ENCODE results near the gene PCDHA8. TPM values are rescaled to one million over a fixed set of nuclear protein-coding genes. Genes with fewer than 3 reads are reported as not detected.
A peak's percentile ranks its signal among the peaks of the same experiment; 100 is the strongest.

PCDHA8 gene
- total RNA-seq, 1 donor from 2014 or later, result 0.38 TPM

DNA sequence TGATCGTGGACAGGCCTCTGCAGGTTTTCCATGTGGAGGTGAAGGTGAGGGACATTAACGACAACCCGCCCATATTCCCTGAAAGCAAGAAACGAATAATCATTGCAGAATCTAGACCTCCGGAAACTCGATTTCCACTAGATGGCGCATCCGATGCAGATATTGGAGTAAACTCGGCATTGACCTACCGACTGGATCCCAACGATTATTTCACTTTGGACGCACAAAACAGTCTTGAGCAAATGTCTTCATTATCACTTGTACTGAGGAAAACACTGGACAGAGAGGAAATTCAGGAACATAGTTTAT, 41.6 kb downstream of the PCDHA8 start:
- TF ChIP-seq, protein P1, sequence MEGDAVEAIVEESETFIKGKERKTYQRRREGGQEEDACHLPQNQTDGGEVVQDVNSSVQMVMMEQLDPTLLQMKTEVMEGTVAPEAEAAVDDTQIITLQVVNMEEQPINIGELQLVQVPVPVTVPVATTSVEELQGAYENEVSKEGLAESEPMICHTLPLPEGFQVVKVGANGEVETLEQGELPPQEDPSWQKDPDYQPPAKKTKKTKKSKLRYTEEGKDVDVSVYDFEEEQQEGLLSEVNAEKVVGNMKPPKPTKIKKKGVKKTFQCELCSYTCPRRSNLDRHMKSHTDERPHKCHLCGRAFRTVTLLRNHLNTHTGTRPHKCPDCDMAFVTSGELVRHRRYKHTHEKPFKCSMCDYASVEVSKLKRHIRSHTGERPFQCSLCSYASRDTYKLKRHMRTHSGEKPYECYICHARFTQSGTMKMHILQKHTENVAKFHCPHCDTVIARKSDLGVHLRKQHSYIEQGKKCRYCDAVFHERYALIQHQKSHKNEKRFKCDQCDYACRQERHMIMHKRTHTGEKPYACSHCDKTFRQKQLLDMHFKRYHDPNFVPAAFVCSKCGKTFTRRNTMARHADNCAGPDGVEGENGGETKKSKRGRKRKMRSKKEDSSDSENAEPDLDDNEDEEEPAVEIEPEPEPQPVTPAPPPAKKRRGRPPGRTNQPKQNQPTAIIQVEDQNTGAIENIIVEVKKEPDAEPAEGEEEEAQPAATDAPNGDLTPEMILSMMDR (IDR thresholded peaks at IDR 0.05), result peak; percentile 14
- DNase-seq, result no peak
- Histone ChIP-seq H3K4me1 (no peaks in the 10 kb centered on the region), H3K27me3 (ENCODE audit: low read depth) (peaks cover 5% of the 10 kb centered on the region), H3K27ac (no peak overlapping the region), H3K9me3 (peaks cover under 1% of the 10 kb centered on the region), H3K36me3 (no peaks in the 10 kb centered on the region), H3K4me3 (peak overlapping the region; percentile 37)
- intact Hi-C loops (cut with DNase I), result loop anchor here (10.0 kb wide), 1 partner anchor 162 kb away; no protein-coding TSS in a partner anchor
- ATAC-seq, result peak in 1 of 2 donors; percentile 88

DNA sequence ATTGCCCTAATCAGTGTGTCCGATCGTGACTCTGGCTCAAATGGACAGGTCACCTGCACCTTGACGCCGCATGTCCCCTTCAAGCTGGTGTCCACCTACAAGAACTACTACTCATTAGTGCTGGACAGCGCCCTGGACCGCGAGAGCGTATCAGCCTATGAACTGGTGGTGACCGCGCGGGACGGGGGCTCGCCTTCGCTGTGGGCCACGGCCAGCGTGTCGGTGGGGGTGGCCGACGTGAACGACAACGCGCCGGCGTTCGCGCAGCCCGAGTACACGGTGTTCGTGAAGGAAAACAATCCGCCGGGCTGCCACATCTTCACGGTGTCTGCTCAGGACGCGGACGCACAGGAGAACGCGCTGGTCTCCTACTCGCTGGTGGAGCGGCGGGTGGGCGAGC, 42.4 kb downstream of the PCDHA8 start:
- H3K27me3 ChIP-seq (ENCODE audit: low read depth), result peaks cover 5% of the 10 kb centered on the region
- no peak overlapping the region for H3K27ac ChIP-seq
- peak; percentile 41 for DNase-seq
- ATAC-seq, result no peak
- no peaks in the 10 kb centered on the region for H3K9me3 ChIP-seq
- H3K36me3 ChIP-seq, result no peaks in the 10 kb centered on the region
- TF ChIP-seq, protein P1 (IDR thresholded peaks at IDR 0.05), result no peak
- intact Hi-C loops (cut with DNase I), result loop anchor here (10.0 kb wide), 1 partner anchor 161 kb away; no protein-coding TSS in a partner anchor
- H3K4me3 ChIP-seq, result no peak overlapping the region
- H3K4me1 ChIP-seq, result no peaks in the 10 kb centered on the region

DNA sequence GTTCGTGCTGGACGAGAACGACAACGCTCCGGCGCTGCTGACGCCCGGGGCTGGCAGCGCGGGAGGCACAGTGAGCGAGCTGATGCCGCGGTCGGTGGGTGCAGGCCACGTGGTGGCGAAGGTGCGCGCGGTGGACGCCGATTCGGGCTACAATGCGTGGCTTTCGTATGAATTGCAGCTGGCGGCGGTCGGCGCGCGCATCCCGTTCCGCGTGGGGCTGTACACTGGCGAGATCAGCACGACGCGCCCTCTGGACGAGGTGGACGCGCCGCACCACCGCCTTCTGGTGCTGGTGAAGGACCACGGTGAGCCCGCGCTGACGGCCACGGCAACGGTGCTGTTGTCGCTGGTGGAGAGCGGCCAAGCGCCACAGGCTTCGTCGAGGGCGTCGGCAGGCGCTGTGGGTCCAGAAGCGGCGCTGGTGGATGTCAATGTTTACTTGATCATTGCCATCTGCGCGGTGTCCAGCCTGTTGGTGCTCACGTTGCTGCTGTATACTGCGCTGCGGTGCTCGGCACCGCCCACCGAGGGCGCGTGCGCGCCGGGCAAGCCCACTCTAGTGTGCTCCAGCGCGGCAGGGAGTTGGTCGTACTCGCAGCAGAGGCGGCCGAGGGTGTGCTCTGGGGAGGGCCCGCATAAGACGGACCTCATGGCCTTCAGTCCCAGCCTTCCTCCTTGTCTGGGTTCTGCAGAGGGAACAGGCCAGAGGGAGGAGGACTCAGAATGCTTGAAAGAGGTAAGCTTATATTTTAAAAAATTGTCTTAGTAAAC, 43.1 kb downstream of the PCDHA8 start:
- DNase-seq (peak; percentile 34), ATAC-seq (peak in 1 of 2 donors; percentile 27)
- H3K27ac ChIP-seq, result no peak overlapping the region
- intact Hi-C loops (cut with DNase I), result loop anchor here (10.0 kb wide), 1 partner anchor 161 kb away; no protein-coding TSS in a partner anchor
- no peaks in the 10 kb centered on the region for H3K36me3 ChIP-seq
- no peak overlapping the region for H3K4me3 ChIP-seq
- H3K9me3 ChIP-seq, result no peaks in the 10 kb centered on the region
- H3K27me3 ChIP-seq (ENCODE audit: low read depth), result peaks cover 5% of the 10 kb centered on the region
- TF ChIP-seq, protein P1 (IDR thresholded peaks at IDR 0.05), result no peak
- no peaks in the 10 kb centered on the region for H3K4me1 ChIP-seq

Other genes with a start within 250 kb of the PCDHA8 start
- gene CD14, start 208.0 kb upstream of the PCDHA8 start, total RNA-seq, result 165 TPM
- 12.3 TPM for gene TMCO6, start 201.7 kb upstream of the PCDHA8 start, total RNA-seq
- gene NDUFA2, start 193.6 kb upstream of the PCDHA8 start, total RNA-seq, result 53.3 TPM
- 78.5 TPM for gene IK, start 193.4 kb upstream of the PCDHA8 start, total RNA-seq
- gene WDR55, start 176.3 kb upstream of the PCDHA8 start, total RNA-seq, result 22.4 TPM
- 1.2 TPM for gene DND1, start 167.6 kb upstream of the PCDHA8 start, total RNA-seq
- 44.5 TPM for gene HARS1, start 149.8 kb upstream of the PCDHA8 start, total RNA-seq
- gene HARS2, start 149.7 kb upstream of the PCDHA8 start, total RNA-seq, result 27.6 TPM
- 42.9 TPM for gene ZMAT2, start 140.7 kb upstream of the PCDHA8 start, total RNA-seq
- gene PCDHA1, start 55.0 kb upstream of the PCDHA8 start, total RNA-seq, result not detected
- not detected for gene PCDHA2, start 46.3 kb upstream of the PCDHA8 start, total RNA-seq
- gene PCDHA3, start 40.1 kb upstream of the PCDHA8 start, total RNA-seq, result 0.77 TPM
- 0.59 TPM for gene PCDHA4, start 34.1 kb upstream of the PCDHA8 start, total RNA-seq
- 0.18 TPM for gene PCDHA5, start 19.6 kb upstream of the PCDHA8 start, total RNA-seq
- 0.50 TPM for gene PCDHA6, start 13.2 kb upstream of the PCDHA8 start, total RNA-seq
- gene PCDHA7, start 6.9 kb upstream of the PCDHA8 start, total RNA-seq, result 0.15 TPM
- gene PCDHA9, start 7.2 kb downstream of the PCDHA8 start, total RNA-seq, result 0.32 TPM
- gene PCDHA10, start 14.7 kb downstream of the PCDHA8 start, total RNA-seq, result 1.5 TPM
- gene PCDHA11, start 27.8 kb downstream of the PCDHA8 start, total RNA-seq, result 0.38 TPM
- 6.6 TPM for gene PCDHA12, start 34.1 kb downstream of the PCDHA8 start, total RNA-seq
- 0.97 TPM for gene PCDHA13, start 40.9 kb downstream of the PCDHA8 start, total RNA-seq
- 3.1 TPM for gene PCDHAC1, start 85.1 kb downstream of the PCDHA8 start, total RNA-seq
- gene PCDHAC2, start 125.3 kb downstream of the PCDHA8 start, total RNA-seq, result 5.8 TPM
- 0.15 TPM for gene PCDHB1, start 210.2 kb downstream of the PCDHA8 start, total RNA-seq